MM.1S (cell line): ENCODE measurements around the gene PXYLP1.

Experiments used
- DNase-seq: peaks from one replicate; pipeline ENCODE4 v3.0.0-alpha.2; 2015
- H2AFZ ChIP-seq: fragments of 300-600 bp; sonication (generic); 2 replicates; pipeline ENCODE4 v1.6.0; 2016; ENCODE audit warnings: antibody characterized with exemption, low read length
- H3F3A ChIP-seq: fragments of 300-600 bp; sonication (generic); 2 replicates; pipeline ENCODE4 v1.6.1; 2016; ENCODE audit warnings: mild to moderate bottlenecking, antibody characterized with exemption, low read length, moderate library complexity, mixed read lengths; ENCODE audit not compliant: insufficient read depth
- H3K27ac ChIP-seq: fragments of 300-600 bp; sonication (generic); 2 replicates; pipeline ENCODE4 v1.5.1; 2016; ENCODE audit warnings: mild to moderate bottlenecking, low read length
- H3K27me3 ChIP-seq: fragments of 300-600 bp; sonication (generic); replicated peaks from 2 replicates; pipeline ENCODE4 v1.6.0; 2016; ENCODE audit warnings: low read length; ENCODE audit not compliant: insufficient read depth
- H3K36me3 ChIP-seq: fragments of 300-600 bp; sonication (generic); replicated peaks from 2 replicates; pipeline ENCODE4 v1.6.1; 2016; ENCODE audit warnings: mild to moderate bottlenecking, low read length, mixed read lengths; ENCODE audit not compliant: insufficient read depth
- H3K4me1 ChIP-seq: fragments of 300-600 bp; sonication (generic); 2 replicates; pipeline ENCODE4 v1.6.1; 2016; ENCODE audit warnings: low read length, mixed read lengths
- H3K4me2 ChIP-seq: fragments of 300-600 bp; sonication (generic); 2 replicates; pipeline ENCODE4 v1.6.0; 2016; ENCODE audit warnings: low read depth, low read length
- H3K4me3 ChIP-seq: fragments of 300-600 bp; sonication (generic); 2 replicates; pipeline ENCODE4 v1.5.1; 2016; ENCODE audit warnings: low read length, mixed read lengths
- H3K79me2 ChIP-seq: fragments of 300-600 bp; sonication (generic); 2 replicates; pipeline ENCODE4 v1.6.1; 2016; ENCODE audit warnings: mixed run types, low read length, mixed read lengths
- H3K9ac ChIP-seq: fragments of 300-600 bp; sonication (generic); 2 replicates; pipeline ENCODE4 v1.6.1; 2016; ENCODE audit warnings: low read length, mixed read lengths
- H3K9me2 ChIP-seq: fragments of 300-600 bp; sonication (generic); replicated peaks from 2 replicates; pipeline ENCODE4 v1.6.1; 2016; ENCODE audit warnings: mild to moderate bottlenecking, low read length, mixed read lengths; ENCODE audit not compliant: insufficient read depth
- H3K9me3 ChIP-seq: fragments of 300-600 bp; sonication (generic); replicated peaks from 2 replicates; pipeline ENCODE4 v1.6.1; 2016; ENCODE audit warnings: mild to moderate bottlenecking, low read length, mixed read lengths; ENCODE audit not compliant: insufficient read depth
- H4K20me1 ChIP-seq: fragments of 300-600 bp; sonication (generic); 2 replicates; pipeline ENCODE4 v1.6.1; 2016; ENCODE audit warnings: mild to moderate bottlenecking, low read length, moderate library complexity, mixed read lengths; ENCODE audit not compliant: insufficient read depth
- CTCF ChIP-seq: fragments of 300-600 bp; sonication (generic); IDR thresholded peaks from 2 replicates; pipeline ENCODE4 v1.5.1; 2016; ENCODE audit warnings: antibody characterized with exemption, low read length, mixed read lengths
- EZH2 ChIP-seq: fragments of 300-600 bp; sonication (generic); optimal IDR thresholded peaks from 2 replicates; pipeline ENCODE3; 2017; ENCODE audit warnings: low read depth, mild to moderate bottlenecking, antibody characterized with exemption, low read length, mixed read lengths
- EZH2phosphoT487 ChIP-seq: fragments of 300-600 bp; sonication (generic); IDR thresholded peaks from 2 replicates; pipeline ENCODE4 v1.6.1; 2018; ENCODE audit warnings: antibody characterized with exemption, low read length

The PXYLP1 gene

DNA sequence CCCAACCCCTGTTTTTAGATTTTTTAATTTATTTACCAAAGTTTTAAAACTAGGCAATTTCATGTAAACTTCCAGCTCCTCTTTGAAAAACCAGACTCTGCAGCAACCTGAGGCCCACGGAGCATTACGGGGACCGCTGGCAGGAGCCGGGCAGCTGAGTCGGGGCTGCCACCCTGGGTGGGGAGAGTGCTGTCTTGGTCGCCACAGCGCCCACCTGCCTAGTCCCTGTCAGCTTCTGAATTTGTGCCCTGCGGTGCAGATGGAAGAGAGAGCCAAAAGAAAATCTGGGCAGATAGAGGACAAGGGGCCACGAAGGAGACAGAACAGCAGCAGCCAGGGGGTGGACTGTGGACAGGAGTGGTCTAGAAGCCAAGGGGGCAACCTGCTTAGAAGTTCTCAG is 34.6 kb downstream of the PXYLP1 start:
- no peaks in the 10 kb centered on the region for H3K9me2 ChIP-seq
- H3K27ac ChIP-seq: no peak overlapping the region
- no peak overlapping the region for H3K4me3 ChIP-seq
- no peaks in the 10 kb centered on the region for H3K9me3 ChIP-seq
- H2AFZ ChIP-seq: no peak overlapping the region
- H4K20me1 ChIP-seq: no peaks in the 10 kb centered on the region
- H3K4me2 ChIP-seq: no peak overlapping the region
- H3F3A ChIP-seq: no peaks in the 10 kb centered on the region
- DNase-seq: no peak
- no peaks in the 10 kb centered on the region for H3K36me3 ChIP-seq
- H3K79me2 ChIP-seq: no peaks in the 10 kb centered on the region
- H3K27me3 ChIP-seq: no peaks in the 10 kb centered on the region
- TF ChIP-seq EZH2 (no peak), CTCF (no peak), EZH2phosphoT487 (no peak)
- no peak overlapping the region for H3K9ac ChIP-seq
- H3K4me1 ChIP-seq: no peaks in the 10 kb centered on the region

- TF ChIP-seq EZH2 (no peak), CTCF (no peak), EZH2phosphoT487 (no peak)
- peak; percentile 20 for DNase-seq
- Histone ChIP-seq H3K36me3 (no peaks in the 10 kb centered on the region), H3F3A (no peaks in the 10 kb centered on the region), H3K9me2 (no peaks in the 10 kb centered on the region), H3K27ac (no peak overlapping the region), H3K9me3 (no peaks in the 10 kb centered on the region), H3K79me2 (no peaks in the 10 kb centered on the region), H3K4me3 (peak overlapping the region; percentile 28), H3K4me1 (no peaks in the 10 kb centered on the region), H3K4me2 (peak overlapping the region; percentile 44), H3K9ac (peak overlapping the region; percentile 0; the same call in 1 of the 2 replicates), H3K27me3 (no peaks in the 10 kb centered on the region), H4K20me1 (no peaks in the 10 kb centered on the region), H2AFZ (peak overlapping the region; percentile 55)
Observed at GRCh38 chr3:141266797-141267555, 35.4 kb downstream of the PXYLP1 start.

- no peaks in the 10 kb centered on the region for H3K4me1 ChIP-seq
- TF ChIP-seq EZH2 (no peak), EZH2phosphoT487 (no peak), CTCF (no peak)
- peak overlapping the region; percentile 44 for H3K4me2 ChIP-seq
- H3K4me3 ChIP-seq: peak overlapping the region; percentile 28
- H4K20me1 ChIP-seq: no peaks in the 10 kb centered on the region
- no peaks in the 10 kb centered on the region for H3K27me3 ChIP-seq
- no peaks in the 10 kb centered on the region for H3K79me2 ChIP-seq
- H3K9ac ChIP-seq: peak overlapping the region; percentile 0; the same call in 1 of the 2 replicates
- H3F3A ChIP-seq: no peaks in the 10 kb centered on the region
- DNase-seq: no peak
- no peak overlapping the region for H3K27ac ChIP-seq
- no peaks in the 10 kb centered on the region for H3K9me3 ChIP-seq
- no peaks in the 10 kb centered on the region for H3K9me2 ChIP-seq
- H3K36me3 ChIP-seq: no peaks in the 10 kb centered on the region
- peak overlapping the region; percentile 55; the same call in 1 of the 2 replicates for H2AFZ ChIP-seq
Observed at GRCh38 chr3:141267629-141268028, 36.0 kb downstream of the PXYLP1 start.
